ENCODE results near the gene PAPSS1. TPM values are rescaled to one million over a fixed set of nuclear protein-coding genes. Genes with fewer than 3 reads are reported as not detected.
A peak's percentile ranks its signal among the peaks of the same experiment; 100 is the strongest.

The PAPSS1 gene
- total and polyA plus RNA-seq, 9 of the 15 experiments (the other 6 are each of a cell fraction or from before 2014, with no cell fraction given): 21.1 to 53.9 (median 41.9) TPM

DNA sequence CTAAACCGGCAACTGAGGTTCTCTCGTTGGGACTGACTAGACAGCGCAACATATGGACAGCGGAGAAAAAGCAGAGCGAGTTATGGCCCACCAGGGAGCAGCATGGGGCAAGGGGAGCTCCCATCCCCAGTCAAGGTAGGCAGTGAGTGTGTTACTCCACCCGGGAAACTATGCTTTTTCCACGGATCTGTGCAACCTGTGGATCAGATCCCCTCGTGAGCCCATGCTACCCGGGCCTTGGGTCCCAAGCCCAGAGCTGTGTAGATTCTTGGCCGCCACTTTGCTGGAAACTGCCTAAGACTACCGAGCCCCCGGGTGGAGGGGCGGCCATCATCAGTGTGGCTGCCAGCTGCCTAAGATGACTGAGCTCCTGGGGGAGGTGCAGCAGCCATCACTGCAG, 140.9 kb downstream of the PAPSS1 start (continued):
- peak; percentile 56; the same call in 1 of the 2 replicates for TF ChIP-seq REST (IDR thresholded peaks at IDR 0.05; ENCODE audit: borderline replicate concordance)
- no peak for TF ChIP-seq REST (CRISPR knock-in tag; IDR thresholded peaks at IDR 0.05; ENCODE audit: low read depth)
- TF ChIP-seq, protein P1, sequence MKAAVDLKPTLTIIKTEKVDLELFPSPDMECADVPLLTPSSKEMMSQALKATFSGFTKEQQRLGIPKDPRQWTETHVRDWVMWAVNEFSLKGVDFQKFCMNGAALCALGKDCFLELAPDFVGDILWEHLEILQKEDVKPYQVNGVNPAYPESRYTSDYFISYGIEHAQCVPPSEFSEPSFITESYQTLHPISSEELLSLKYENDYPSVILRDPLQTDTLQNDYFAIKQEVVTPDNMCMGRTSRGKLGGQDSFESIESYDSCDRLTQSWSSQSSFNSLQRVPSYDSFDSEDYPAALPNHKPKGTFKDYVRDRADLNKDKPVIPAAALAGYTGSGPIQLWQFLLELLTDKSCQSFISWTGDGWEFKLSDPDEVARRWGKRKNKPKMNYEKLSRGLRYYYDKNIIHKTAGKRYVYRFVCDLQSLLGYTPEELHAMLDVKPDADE (conservative IDR thresholded peaks at IDR 0.05; ENCODE audit: control insufficient read depth, low read depth, low read length): no peak
- TF ChIP-seq ZNF143 (CRISPR knock-in tag; IDR thresholded peaks at IDR 0.05): no peak
- no peak for TF ChIP-seq TOE1 (IDR thresholded peaks at IDR 0.05; ENCODE audit: borderline replicate concordance)
- no peak for TF ChIP-seq TOE1 (CRISPR knock-in tag; IDR thresholded peaks at IDR 0.05; ENCODE audit: borderline replicate concordance, low read depth)
- TF ChIP-seq TARDBP (IDR thresholded peaks at IDR 0.05): no peak
- 0 out of 2 replicates have a peak, but pooled peaks have one; percentile 26 for TF ChIP-seq HMBOX1 (IDR thresholded peaks at IDR 0.05)
- no peak for TF ChIP-seq RERE (CRISPR knock-in tag; IDR thresholded peaks at IDR 0.05; ENCODE audit: borderline replicate concordance)
- TF ChIP-seq E2F3 (CRISPR knock-in tag; IDR thresholded peaks at IDR 0.05): no peak
- no peak for TF ChIP-seq GATAD2A (IDR thresholded peaks at IDR 0.05)
- no peak for TF ChIP-seq IFI16 (CRISPR knock-in tag; IDR thresholded peaks at IDR 0.05)

All from K562 (cell line).